Hepatocyte (in vitro differentiated cells): ENCODE data around the gene GNA14.

Experiments used
- CTCF ChIP-seq: fragments of 200-600 bp; sonication (generic); IDR thresholded peaks from 2 replicates; pipeline ENCODE4 v1.5.1; 2016; ENCODE audit warnings: antibody characterized with exemption, mild to moderate bottlenecking; ENCODE audit not compliant: poor library complexity
- EZH2 ChIP-seq: fragments of 200-600 bp; sonication (generic); IDR thresholded peaks from 2 replicates; pipeline ENCODE4 v1.6.1; 2016; ENCODE audit warnings: antibody characterized with exemption, mild to moderate bottlenecking, borderline replicate concordance
- EZH2phosphoT487 ChIP-seq: fragments of 200-600 bp; sonication (generic); IDR thresholded peaks from one replicate; pipeline ENCODE4 v1.6.1; 2018; ENCODE audit warnings: antibody characterized with exemption, mild to moderate bottlenecking, low read depth, moderate library complexity; ENCODE audit not compliant: unreplicated experiment, severe bottlenecking

- TF ChIP-seq CTCF, result no peak
- no peak for TF ChIP-seq EZH2phosphoT487
- no peak for TF ChIP-seq EZH2
These were observed 208.1 kb downstream of the GNA14 start for GRCh38 chr9:77440057-77440456.
